Skin epidermis (tissue), 12 donors: ENCODE results near the gene RTN3.
"Not testable (repeated sequence)": the region's sequence is repeated elsewhere in the genome, so short reads cannot be mapped to it uniquely, and the experiment has no call there.

Experiments used
- H3K27ac ChIP-seq, 21 experiments: fragments of 200-600 bp; sonication (generic) in 11 of 21; one replicate each; pipeline ENCODE4 v1.5.0; 2020; ENCODE audit warnings: mild to moderate bottlenecking in 3 of 21, inconsistent platforms in 2 of 21, moderate library complexity in 2 of 21
- H3K4me3 ChIP-seq, 7 experiments: fragments of 200-600 bp; sonication (generic) in 2 of 7; one replicate each; pipeline ENCODE4 v1.5.0; 2020; ENCODE audit warnings: inconsistent platforms in 2 of 7, mild to moderate bottlenecking in 2 of 7, moderate library complexity in 1 of 7

Gene RTN3

DNA sequence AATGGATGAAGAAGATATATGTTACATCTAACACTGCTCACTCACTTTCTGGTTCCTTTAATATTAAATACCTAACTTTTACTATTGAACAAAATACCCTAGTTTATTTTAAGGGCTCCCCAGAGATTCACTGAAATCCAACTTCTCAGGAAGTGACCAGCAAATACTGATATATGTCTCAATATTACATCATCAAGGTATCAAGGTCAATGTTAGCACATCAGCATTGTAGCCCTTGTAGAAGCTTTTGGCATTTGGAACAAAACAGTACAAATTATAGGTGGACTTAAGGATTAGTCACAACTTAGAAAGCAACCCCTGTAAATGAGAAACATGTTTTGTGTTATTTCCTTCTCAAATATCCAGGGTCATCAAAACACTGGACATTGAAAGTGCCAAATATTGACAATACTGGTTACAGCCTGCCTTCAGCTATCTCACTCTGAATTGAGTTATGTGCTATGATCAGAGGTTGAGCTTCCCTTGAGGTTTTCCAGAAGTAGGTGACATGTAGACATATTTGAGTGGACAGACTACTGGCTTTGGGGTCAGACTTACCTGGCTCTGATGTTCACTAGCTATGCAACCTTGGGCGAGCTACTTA lies 8.3 kb upstream of the RTN3 start:
- H3K27ac ChIP-seq = no peak overlapping the region
- no peak overlapping the region for H3K4me3 ChIP-seq

DNA sequence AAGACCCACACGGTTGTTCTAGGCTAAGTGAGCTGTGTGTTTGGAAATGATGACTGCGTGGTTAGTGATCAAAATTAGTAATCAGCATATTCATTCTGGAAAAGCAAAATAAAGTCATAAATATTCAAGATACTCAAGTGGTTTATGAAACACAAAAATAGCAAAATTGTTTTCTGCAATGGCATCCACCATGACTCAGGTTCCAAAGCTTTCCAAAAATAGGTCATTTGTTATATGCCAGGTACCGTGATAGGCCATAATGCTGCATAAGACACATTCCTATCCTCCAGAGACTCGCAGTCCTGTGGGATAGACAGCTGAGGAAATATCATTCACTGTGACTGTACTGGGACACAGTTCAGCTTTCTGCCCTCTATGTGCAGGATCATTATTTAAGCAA lies 7.7 kb upstream of the RTN3 start:
- H3K4me3 ChIP-seq = no peak overlapping the region
- H3K27ac ChIP-seq = no peak overlapping the region

DNA sequence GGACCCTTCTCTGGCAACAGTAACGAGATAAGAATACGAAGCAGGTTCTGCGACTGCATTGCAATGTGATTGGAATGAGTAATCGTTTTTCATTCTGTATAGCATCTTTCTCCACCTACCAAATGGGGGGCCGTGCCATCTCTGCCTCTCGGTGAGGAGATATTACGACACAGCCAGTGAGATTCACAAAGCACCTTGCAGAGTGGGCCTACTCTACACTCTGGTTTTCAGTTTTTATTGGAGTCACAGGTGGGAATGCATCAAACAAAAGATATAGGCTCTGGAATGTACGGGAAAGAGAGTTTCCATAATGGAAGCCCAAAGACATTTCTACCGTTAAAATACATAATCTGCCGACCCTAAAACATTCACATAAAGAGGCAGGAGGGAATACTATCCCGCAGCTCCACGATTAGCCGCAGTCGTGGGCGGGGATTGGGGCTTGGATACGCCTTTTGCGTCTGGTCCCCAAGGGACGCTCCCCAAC lies 423 bp upstream of the RTN3 start:
- Histone ChIP-seq H3K4me3 (peak overlapping the region; percentile 68 to 97 (median 83)), H3K27ac (peak overlapping the region in 15 of 21 experiments; percentile 42 to 98 (median 94))

DNA sequence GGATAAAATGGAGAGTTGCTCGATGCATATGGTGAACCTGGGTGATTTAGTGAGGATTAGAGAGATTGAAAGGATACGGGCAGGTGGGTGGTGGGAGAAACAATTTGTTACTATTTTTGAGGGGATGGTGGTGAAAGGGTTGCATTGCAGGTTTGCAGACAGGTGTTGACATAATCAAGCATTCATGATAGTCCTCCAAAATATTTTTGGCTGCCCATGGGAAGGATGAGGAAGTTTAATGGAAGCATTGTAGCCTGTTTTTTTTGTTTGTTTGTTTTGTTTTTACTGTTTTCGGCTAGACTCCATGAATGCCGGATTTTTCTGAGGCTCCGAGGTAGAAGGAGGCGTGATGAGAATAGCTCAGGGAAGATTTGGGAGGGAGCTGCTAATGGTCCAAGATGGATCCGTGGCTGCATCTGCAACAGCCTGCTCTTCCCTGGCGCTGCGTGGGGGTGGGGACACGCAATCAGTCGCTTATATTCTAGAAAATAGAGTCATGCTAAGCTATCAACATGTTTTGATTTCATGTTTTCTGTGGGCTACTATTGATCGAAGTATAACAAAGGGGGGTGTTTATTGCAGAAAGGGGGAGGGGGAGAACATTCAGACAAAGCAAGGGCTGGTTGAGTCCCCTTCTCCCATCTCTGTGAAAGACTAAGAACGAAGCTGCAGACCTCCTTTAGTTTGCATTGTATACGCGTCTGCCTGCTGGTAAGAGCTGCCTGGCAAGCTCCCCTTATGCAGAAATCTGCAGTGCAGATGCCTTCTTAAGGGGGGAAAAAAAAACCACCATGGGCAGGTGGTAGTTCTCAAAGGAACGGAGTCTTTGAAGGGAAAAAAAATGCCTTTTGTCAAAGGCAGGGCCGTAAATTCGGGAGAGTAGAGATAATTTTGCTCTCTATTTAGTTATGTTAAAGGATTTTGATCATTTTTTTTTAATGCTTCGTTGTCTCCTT lies 1.0 kb downstream of the RTN3 start:
- H3K27ac ChIP-seq = peak overlapping the region in 18 of 21 experiments; percentile 88 to 98 (median 95)
- peak overlapping the region; percentile 68 to 97 (median 83) for H3K4me3 ChIP-seq

DNA sequence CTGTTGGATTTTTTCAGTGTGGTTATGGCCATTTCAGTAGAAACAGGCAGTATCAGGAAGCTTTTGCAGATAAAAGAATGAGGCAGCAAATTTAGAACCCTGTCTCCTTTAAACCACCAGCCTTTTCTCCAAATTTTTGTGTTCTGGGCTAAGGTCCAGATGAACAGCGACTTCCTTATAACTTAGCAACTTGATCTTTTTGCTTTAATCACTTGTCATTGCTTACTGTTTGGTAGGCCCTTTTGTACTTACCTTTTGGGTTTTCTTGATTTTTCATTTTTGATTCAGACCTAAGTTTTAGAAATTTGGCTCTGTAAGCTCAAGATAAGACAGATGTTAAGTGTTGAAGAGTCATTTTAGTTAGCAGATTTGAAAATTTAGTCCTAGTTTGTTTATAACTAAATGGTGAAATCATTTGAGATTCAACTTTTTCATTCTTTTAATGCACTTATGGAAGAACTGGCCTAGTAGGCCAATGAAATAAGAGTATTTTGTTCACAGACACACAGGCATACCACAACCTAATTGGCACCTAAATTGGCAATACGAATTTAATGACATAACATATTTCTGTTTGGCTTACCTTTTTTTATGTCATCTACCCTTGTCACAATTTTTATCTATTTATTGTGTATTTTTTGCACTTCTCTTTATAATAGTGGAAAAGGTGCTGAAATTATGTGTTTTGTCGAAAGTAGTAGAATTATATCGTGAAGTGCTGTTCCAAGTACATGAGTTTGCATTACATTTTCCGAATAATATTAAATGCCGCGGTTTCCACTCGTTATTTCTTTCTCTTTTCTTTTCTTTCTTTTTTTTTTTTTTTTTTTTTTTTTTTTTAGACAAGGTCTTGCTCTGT lies 2.1 kb downstream of the RTN3 start:
- H3K4me3 ChIP-seq = peak overlapping the region in 5 of 7 experiments; percentile 68 to 97 (median 87)

DNA sequence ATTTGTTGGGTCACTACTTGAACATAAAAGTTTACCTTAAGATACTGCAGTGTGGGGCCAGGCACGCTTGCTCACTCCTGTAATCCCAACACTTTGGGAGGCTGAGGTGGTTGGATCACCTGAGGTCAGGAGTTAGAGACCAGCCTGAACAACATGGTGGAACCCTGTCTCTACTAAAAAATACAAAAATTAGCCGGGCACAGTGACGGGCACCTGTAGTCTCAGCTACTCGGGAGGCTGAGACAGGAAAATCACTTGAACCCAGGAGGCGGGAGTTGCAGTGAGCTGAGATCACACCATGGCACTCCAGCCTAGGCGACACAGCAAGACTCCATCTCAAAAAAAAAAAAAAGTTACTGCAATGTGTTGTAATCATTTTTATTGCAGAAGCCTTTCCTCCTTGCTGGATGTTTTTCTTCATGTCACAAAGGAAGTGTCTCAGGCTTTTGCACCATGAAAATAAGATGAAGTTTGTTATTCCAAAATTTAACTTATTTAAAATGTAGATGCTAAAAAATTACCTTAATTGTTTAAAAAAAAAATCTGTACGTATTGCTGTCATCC lies 3.9 kb downstream of the RTN3 start:
- H3K4me3 ChIP-seq = not testable (repeated sequence)
- H3K27ac ChIP-seq = peak overlapping the region in 1 of 21 experiments; percentile 12

More for the DNA sequence above, 2.1 kb downstream of the RTN3 start:
- H3K27ac ChIP-seq = peak overlapping the region in 9 of 21 experiments; percentile 36 to 98 (median 95)

- peak overlapping the region in 4 of 21 experiments; percentile 2 to 48 (median 12) for H3K27ac ChIP-seq
- H3K4me3 ChIP-seq = no peak overlapping the region
These were observed 5.6 kb downstream of the RTN3 start for GRCh38 chr11:63686926-63687325.

GRCh38 chr11:63687845-63688244 lies 6.5 kb downstream of the RTN3 start:
- no peak overlapping the region for H3K4me3 ChIP-seq
- peak overlapping the region in 2 of 21 experiments; percentile 7 to 48 for H3K27ac ChIP-seq

GRCh38 chr11:63694596-63694995 lies 13.3 kb downstream of the RTN3 start:
- no peak overlapping the region for H3K4me3 ChIP-seq
- H3K27ac ChIP-seq = no peak overlapping the region

- Histone ChIP-seq H3K4me3 (no peak overlapping the region), H3K27ac (peak overlapping the region in 15 of 21 experiments; percentile 4 to 78 (median 44))
These were observed 17.9 kb downstream of the RTN3 start for GRCh38 chr11:63698976-63699733.

DNA sequence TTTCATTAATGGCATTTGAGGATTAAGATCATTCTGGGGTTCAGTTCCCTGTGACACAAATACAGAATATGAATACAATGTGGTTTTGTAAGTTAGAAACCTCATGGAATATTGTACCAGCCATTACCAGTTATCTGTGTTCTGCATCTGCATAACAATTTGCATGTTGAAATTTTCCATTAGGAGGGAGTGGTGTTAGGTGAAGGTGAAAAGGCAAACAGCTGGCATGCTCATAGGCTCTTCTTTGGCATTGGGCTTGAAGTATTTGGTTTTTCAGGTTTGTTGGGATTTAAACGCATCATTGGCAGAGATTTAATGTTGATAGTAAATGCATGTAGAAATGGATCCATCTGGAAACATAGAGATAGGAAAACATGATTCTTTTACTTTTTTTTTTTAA lies 18.6 kb downstream of the RTN3 start:
- Histone ChIP-seq H3K27ac (peak overlapping the region in 15 of 21 experiments; percentile 4 to 78 (median 44)), H3K4me3 (no peak overlapping the region)

- Histone ChIP-seq H3K4me3 (no peak overlapping the region), H3K27ac (no peak overlapping the region)
These were observed 24.2 kb downstream of the RTN3 start for GRCh38 chr11:63705526-63705925.

GRCh38 chr11:63708764-63709163 lies 27.5 kb downstream of the RTN3 start:
- H3K27ac ChIP-seq = no peak overlapping the region
- no peak overlapping the region for H3K4me3 ChIP-seq

- no peak overlapping the region for H3K27ac ChIP-seq
- no peak overlapping the region for H3K4me3 ChIP-seq
These were observed 28.1 kb downstream of the RTN3 start for GRCh38 chr11:63709336-63709884.

DNA sequence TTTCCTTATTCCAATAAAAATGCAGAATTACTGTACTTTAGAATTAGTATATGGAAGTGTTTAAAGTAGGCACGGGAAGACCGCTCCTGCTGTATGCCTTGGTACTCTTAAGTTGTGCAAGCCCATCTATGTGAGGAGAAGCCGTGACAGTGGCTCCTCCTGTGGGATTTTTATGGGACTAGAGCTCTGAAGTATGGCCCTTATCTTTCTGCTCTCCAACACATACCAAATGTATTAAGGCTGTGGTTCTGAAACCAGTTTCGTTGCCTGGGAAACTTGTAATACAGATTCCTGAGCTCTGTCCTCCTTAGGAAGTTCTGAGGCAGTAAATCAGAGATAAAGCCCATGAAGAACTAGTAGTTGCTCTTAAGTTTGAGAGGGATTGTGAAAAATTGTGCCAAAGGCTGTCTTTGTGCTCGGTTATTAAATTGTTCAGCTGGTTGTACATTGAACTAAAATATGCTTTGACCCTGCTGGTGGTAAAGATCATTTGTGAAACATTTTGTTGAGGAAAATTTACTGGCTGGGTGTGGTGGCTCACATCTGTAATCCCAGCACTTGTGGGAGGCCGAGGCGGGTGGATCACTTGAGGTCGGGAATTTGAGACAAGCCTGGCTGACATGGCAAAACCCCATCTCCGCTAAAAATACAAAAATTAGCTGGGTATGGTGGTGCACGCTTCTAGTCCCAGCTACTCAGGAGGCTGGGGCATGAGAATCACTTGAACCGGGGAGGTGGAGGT lies 29.3 kb downstream of the RTN3 start:
- Histone ChIP-seq H3K27ac (peak overlapping the region in 2 of 21 experiments; percentile 4 to 50), H3K4me3 (no peak overlapping the region)

GRCh38 chr11:63711838-63712237 lies 30.5 kb downstream of the RTN3 start:
- Histone ChIP-seq H3K27ac (no peak overlapping the region), H3K4me3 (no peak overlapping the region)

GRCh38 chr11:63713766-63714165 lies 32.5 kb downstream of the RTN3 start:
- Histone ChIP-seq H3K4me3 (no peak overlapping the region), H3K27ac (no peak overlapping the region)

DNA sequence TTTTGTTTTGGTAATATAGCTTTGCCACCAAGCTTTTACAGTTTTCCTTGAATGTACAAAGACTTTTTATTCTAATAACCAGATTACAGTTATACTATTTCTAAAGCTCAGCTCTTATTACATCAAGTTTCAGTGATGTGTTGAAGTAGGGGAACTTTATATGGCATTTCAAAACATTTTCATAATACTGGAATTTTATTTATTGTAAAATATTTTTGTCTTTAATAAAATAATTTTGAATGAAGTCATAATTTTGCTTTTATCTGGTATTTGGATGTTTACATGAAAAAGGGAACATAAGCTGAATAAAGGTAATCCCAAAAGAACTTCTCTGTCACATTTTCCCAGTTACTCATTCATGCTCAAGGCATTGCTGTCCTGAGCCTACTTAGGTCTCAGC lies 34.7 kb downstream of the RTN3 start:
- Histone ChIP-seq H3K4me3 (no peak overlapping the region), H3K27ac (no peak overlapping the region)
